ENCODE measurements around the gene IP6K2.
A peak's percentile ranks its signal among the peaks of the same experiment; 100 is the strongest.
"Not testable (repeated sequence)": the region's sequence is repeated elsewhere in the genome, so short reads cannot be mapped to it uniquely, and the experiment has no call there.

IP6K2 gene

DNA sequence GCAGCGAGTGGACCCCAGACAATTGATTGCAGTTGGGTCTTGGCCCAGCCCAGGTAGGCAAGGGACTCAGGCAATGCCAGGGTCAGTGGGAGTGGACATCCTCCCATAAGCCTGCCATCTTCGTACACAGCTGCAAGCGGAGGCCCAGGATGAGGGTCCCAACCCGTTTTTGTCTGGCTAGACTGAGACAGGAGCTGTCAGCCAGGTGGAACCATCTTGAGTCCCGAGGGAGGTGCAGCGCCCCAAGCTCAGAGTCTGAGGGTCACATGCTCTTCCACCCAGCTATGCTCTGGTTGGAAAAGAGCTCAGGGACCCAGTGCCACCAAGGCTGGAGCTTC, 22.6 kb upstream of the IP6K2 start:
- DNase-seq (ENCODE audit: low spot score): peak; percentile 75
- Histone ChIP-seq H3K4me3 (peak overlapping the region; percentile 26), H3K27ac (peak overlapping the region; percentile 78 to 83)
- TF ChIP-seq, protein P1, sequence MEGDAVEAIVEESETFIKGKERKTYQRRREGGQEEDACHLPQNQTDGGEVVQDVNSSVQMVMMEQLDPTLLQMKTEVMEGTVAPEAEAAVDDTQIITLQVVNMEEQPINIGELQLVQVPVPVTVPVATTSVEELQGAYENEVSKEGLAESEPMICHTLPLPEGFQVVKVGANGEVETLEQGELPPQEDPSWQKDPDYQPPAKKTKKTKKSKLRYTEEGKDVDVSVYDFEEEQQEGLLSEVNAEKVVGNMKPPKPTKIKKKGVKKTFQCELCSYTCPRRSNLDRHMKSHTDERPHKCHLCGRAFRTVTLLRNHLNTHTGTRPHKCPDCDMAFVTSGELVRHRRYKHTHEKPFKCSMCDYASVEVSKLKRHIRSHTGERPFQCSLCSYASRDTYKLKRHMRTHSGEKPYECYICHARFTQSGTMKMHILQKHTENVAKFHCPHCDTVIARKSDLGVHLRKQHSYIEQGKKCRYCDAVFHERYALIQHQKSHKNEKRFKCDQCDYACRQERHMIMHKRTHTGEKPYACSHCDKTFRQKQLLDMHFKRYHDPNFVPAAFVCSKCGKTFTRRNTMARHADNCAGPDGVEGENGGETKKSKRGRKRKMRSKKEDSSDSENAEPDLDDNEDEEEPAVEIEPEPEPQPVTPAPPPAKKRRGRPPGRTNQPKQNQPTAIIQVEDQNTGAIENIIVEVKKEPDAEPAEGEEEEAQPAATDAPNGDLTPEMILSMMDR (IDR thresholded peaks at IDR 0.05): no peak

DNA sequence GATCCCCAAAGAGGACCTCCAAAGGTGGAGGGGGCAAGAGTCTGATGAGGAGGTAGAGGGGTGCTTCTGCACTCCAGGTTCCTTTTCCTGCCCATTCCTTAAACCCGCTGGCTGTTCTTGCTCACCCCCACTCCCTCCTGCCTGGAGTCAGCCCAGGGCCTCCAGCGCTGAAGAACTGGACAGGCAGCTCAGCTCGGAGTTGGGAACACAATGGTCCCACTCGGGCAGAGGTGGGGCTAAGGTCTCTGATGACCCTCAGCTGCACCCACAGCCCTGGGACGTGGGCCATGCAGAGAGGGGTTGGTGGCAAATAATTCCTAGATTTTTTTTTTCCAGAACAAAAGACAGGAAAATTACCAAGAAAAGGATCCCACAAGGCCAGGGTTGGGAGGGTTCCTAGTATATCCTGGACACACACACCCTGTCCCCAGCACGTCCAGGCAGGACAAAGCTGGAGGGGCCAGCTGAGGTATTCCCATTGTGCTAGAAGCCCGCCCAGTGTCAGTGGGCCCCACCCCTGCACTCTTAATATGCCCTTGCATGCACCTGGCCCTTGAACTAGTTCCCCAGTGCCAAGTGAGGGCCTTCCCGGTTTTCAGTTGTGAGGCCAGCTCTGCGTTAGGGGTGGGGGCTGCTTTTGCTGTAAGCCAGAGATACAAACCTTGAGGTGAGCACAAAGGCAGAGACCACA, 22.1 kb upstream of the IP6K2 start:
- Histone ChIP-seq H3K27ac (peak overlapping the region; percentile 78 to 83), H3K4me3 (peak overlapping the region; percentile 26)
- no peak for DNase-seq (ENCODE audit: low spot score)
- TF ChIP-seq, protein P1 (IDR thresholded peaks at IDR 0.05): no peak

DNA sequence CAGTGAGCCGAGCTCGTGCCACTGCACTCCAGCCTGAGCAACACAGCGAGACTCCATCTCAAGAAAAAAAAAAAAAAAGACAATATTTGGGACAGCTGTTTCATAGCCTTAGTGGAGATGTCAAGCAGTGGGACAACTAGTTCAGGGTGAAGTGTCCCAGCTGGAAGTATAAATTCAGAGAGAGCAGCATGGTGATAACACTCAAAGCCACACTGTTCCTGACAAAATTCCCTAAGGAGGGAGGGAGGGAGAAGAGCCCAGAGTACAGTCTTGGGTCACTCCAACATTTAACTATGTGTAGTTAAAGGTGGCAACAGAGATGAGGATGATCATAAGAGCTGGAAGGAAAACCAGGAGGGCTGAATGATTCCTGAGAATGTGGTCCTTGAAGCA, 21.1 kb upstream of the IP6K2 start:
- Histone ChIP-seq H3K27ac (peak overlapping the region in 1 of 2 donors; percentile 83), H3K4me3 (no peak overlapping the region)
- DNase-seq (ENCODE audit: low spot score): no peak
- TF ChIP-seq, protein P1 (IDR thresholded peaks at IDR 0.05): no peak

DNA sequence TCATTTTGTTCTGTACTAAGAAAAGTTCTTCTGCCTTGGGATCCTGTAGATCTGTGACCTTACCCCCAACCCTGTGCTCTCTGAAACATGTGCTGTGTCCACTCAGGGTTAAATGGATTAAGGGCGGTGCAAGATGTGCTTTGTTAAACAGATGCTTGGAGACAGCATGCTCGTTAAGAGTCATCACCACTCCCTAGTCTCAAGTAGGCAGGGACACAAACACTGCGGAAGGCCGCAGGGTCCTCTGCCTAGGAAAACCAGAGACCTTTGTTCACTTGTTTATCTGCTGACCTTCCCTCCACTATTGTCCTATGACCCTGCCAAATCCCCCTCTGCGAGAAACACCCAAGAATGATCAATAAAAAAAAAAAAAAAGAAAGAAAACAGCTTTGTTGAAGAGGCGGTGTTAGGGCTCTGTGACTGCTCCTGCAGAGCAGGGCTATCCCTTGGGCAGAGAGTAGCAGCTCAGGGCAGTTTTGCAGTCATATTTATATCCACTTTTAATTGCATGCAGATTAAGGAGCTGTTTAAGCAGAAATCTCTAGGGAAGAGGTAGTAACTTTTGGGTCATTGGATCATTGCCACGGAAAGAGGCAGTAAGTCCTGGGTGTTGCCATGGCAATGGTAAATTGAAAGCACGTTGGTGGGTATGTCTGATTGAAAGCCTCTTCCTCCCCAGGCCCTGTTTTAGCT, 18.2 kb upstream of the IP6K2 start:
- DNase-seq (ENCODE audit: low spot score); H3K27ac ChIP-seq; H3K4me3 ChIP-seq: not testable (repeated sequence)

DNA sequence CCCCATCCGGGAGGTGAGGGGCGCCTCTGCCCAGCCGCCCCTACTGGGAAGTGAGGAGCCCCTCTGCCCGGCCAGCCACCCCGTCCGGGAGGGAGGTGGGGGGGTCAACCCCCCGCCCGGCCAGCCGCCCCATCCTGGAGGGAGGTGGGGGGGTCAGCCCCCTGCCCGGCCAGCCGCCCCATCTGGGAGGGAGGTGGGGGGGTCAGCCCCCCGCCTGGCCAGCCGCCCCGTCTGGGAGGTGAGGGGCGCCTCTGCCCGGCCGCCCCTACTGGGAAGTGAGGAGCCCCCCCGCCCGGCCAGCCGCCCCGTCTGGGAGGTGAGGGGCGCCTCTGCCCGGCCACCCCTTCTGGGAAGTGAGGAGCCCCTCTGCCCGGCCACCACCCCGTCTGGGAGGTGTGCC, 17.5 kb upstream of the IP6K2 start:
- not testable (repeated sequence) for H3K27ac ChIP-seq; DNase-seq (ENCODE audit: low spot score); H3K4me3 ChIP-seq

DNA sequence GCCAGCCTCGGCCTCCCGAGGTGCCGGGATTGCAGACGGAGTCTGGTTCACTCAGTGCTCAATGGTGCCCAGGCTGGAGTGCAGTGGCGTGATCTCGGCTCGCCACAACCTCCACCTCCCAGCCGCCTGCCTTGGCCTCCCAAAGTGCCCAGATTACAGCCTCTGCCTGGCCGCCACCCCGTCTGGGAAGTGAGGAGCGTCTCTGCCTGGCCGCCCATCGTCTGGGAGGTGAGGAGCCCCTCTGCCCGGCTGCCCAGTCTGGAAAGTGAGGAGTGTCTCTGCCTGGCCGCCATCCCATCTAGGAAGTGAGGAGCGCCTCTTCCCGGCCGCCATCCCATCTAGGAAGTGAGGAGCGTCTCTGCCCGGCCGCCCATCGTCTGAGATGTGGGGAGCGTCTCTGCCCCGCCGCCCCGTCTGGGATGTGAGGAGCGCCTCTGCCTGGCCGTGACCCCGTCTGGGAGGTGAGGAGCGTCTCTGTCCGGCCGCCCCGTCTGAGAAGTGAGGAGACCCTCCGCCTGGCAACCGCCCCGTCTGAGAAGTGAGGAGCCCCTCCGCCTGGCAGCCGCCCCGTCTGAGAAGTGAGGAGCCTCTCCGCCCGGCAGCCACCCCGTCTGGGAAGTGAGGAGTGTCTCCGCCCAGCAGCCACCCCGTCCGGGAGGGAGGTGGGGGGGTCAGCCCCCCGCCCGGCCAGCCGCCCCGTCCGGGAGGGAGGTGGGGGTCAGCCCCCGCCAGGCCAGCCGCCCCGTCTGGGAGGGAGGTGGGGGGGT, 16.9 kb upstream of the IP6K2 start:
- not testable (repeated sequence) for H3K27ac ChIP-seq; H3K4me3 ChIP-seq; DNase-seq (ENCODE audit: low spot score)

DNA sequence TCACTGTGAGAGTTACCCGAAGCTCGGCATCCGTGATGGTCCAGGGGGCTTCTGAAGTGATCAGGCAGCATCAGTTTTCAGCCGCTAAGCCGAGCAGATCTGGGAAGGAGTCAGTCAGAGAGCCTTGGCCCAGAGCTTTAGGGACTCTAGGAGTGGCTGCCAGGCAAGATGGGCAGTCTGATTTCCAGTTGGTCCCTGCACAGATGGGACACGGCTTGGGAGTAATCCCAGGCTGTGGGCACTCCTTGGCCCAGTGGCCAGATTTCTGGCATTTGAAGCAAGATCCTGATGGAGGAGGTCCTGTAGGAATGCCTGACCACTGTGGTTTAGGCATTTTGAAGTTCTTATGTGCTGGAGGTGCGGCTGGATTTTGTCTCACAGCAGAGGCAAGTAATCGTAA, 10.5 kb upstream of the IP6K2 start:
- no peak overlapping the region for H3K27ac ChIP-seq
- no peak overlapping the region for H3K4me3 ChIP-seq
- TF ChIP-seq, protein P1 (IDR thresholded peaks at IDR 0.05): no peak
- DNase-seq (ENCODE audit: low spot score): no peak

DNA sequence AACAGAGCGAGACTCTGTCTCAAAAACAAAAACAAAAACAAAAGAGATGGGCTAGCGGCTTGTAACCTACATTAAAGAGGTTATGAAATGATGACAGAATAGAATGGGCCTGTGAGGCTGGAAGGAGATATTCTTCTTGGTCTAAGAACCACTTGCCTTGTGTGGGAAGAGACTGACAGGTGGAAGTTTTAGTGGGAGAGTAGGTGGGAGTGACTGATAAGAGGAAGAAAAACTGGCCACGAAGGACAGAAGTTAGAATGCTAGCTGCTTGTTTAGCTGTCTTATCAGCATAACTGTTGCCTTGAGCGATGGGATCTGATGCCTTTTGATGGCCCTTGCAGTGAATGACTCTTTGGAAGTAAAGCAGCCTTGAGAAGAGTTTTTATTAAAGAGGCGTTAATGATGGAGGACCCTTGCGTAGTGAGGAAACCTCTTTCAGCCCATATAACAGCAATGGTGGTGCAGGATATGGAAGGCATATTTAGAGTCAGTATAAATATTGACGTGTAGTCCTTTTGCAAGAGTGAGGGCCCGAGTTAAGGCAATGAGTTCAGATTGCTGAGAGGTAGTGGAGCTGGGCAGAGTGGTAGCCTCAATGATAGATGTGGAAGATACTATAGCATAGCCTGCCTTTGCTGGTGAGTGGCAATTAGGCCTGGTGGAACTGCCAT, 8.3 kb upstream of the IP6K2 start:
- H3K27ac ChIP-seq; DNase-seq (ENCODE audit: low spot score); H3K4me3 ChIP-seq: not testable (repeated sequence)

DNA sequence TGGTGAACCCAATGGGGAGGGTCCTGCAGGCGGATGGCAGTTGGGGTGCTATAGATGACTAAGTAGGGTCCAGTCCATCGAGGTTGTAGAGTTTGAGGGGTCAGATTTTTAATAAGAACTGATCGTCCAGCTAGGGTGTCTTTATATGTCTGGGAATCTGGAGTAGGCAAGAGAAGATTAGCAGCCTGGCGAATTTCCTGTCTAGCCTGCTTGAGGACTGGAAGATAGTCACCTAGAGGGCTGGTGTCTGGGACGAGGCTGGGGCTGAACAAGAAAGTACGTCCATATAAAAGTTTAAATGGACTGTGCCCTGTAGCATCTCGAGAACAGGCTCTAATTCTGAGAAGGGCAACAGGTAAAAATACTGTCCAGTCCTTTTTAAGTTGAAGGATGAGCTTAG, 6.7 kb upstream of the IP6K2 start:
- H3K27ac ChIP-seq: no peak overlapping the region
- H3K4me3 ChIP-seq: no peak overlapping the region
- TF ChIP-seq, protein P1 (IDR thresholded peaks at IDR 0.05): no peak
- DNase-seq (ENCODE audit: low spot score): no peak

DNA sequence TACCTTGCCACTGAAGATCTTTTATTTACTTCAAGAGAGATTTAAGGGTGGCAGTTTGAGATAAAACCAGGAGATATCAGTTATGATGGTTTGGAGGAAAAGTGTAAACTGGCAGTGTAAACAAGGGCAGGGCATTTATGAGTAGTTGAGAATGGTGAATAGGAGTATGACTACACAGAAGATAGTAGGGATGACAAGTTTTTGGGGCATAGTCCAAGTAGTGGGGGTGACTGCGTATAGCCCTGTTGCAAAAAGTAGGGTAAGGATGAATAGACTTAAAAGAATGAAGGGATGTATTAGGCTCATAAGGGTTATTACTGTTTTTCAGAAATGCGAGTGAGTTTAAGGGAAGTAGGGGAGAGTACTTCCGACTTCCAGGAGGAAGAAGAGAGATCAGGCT, 6.3 kb upstream of the IP6K2 start:
- not testable (repeated sequence) for H3K27ac ChIP-seq; DNase-seq (ENCODE audit: low spot score); H3K4me3 ChIP-seq
